ENCODE data around the gene PIR. TPM values are rescaled to one million over a fixed set of nuclear protein-coding genes. Genes with fewer than 3 reads are reported as not detected.

Gene PIR
- total and polyA plus RNA-seq, 4 donors = 11.5 to 26.3 (median 20.2) TPM

DNA sequence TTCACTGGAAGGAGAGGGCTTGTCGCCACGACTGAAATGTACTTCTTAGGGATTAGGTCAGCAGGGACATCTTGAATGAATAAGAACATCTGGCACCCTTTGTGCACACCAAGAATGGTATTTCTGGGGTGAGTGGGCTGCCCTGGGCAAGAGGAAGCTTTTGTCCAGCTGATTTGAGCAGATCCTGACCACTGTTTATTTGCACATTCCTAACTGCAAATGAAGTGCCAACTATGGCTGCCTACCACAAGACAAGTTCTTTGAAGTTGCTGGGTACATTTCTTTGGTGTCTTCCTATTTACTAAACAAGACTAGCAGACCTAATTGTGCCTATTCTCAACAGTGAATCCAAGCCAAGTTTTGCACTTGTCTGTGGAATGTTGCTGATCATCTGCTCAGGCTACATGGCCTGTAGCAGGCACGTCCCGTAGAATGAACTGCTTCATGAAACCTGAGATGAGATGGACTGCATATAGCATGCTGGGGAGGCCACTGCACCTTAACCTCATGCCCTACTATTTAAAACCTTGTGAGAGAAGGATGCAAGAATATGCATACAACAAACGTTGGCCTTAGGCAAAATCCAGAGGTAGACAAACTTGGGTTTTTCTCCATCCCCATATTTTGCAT lies 45.0 kb downstream of the PIR start:
- no peak for DNase-seq

DNA sequence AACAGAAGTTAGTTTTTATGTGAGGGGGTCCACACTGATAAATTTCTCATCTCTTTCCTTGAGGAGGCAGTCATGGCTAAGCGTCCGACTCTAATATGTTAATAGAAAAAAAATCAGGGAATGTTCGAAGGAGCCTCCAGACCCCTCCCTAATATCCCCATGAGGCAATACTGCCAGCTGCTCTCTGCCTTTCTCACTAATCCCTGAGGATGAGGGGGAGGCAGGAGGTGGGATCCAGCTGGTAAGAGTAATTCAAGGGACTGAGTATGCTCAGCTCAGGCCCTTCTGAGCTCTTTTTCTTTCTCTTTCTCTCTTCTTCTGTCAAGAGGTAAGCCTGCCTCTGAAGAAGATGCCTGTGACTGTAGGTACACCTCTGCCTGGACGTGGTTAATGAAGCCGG lies 51.7 kb downstream of the PIR start:
- WGBS, 2 donors = 61 to 71% methylated on average over 5 of the region's 5 CpGs
- no peak for DNase-seq
- H3K4me1 ChIP-seq (ENCODE audit: control insufficient read depth in 1 of 2, insufficient read depth in 2 of 2, low read length in 2 of 2) = no peaks in the 10 kb centered on the region
- no peak for ATAC-seq (ENCODE audit: low FRiP score)
- no peaks in the 10 kb centered on the region for H3K9me3 ChIP-seq (ENCODE audit: control insufficient read depth, low read length)
- H3K27ac ChIP-seq (ENCODE audit: low read depth in 1 of 2, low read length in 2 of 2) = no peak overlapping the region
- H3K27me3 ChIP-seq (ENCODE audit: control insufficient read depth in 1 of 2, insufficient read depth in 2 of 2, low read length in 1 of 2) = no peaks in the 10 kb centered on the region
- no peak overlapping the region for H3K4me3 ChIP-seq (ENCODE audit: low read length in 2 of 2)
- intact Hi-C loops (cut with DNase I) = no loop called here
- H3K36me3 ChIP-seq (ENCODE audit: control insufficient read depth in 1 of 2, insufficient read depth in 2 of 2, low read length in 1 of 2) = no peaks in the 10 kb centered on the region

More for the DNA sequence above, 45.0 kb downstream of the PIR start:
- Histone ChIP-seq H3K36me3 (ENCODE audit: control insufficient read depth in 1 of 2, insufficient read depth in 2 of 2, low read length in 1 of 2) (no peaks in the 10 kb centered on the region), H3K4me3 (ENCODE audit: low read length in 2 of 2) (no peak overlapping the region), H3K9me3 (ENCODE audit: control insufficient read depth, low read length) (no peaks in the 10 kb centered on the region), H3K4me1 (ENCODE audit: control insufficient read depth in 1 of 2, insufficient read depth in 2 of 2, low read length in 2 of 2) (no peaks in the 10 kb centered on the region), H3K27ac (ENCODE audit: low read depth in 1 of 2, low read length in 2 of 2) (no peak overlapping the region), H3K27me3 (ENCODE audit: control insufficient read depth in 1 of 2, insufficient read depth in 2 of 2, low read length in 1 of 2) (no peaks in the 10 kb centered on the region)
- WGBS, 2 donors = 51 to 70% methylated on average over 5 of the region's 5 CpGs
- no peak for ATAC-seq (ENCODE audit: low FRiP score)
- intact Hi-C loops (cut with DNase I) = no loop called here

DNA sequence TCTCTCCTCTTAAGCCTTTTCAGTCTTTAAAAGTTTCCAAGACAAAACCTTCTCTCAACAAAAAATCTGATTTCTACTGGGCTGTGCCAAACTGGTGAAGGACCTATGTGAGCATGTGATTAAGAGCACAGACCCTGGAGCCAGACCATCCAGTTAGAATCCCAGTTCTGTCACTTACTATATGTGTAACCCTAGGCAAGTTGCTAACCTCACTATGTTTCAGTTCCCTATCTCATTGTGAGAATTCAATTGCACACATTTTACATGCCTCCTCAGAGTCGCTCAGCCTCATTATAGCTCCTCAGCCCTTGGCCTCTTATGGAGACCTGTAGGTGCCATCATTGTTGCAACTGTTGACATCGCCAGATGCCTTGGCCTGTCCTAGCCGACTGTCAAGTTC lies 54.8 kb downstream of the PIR start:
- H3K27me3 ChIP-seq (ENCODE audit: control insufficient read depth in 1 of 2, insufficient read depth in 2 of 2, low read length in 1 of 2) = no peaks in the 10 kb centered on the region
- DNase-seq (no peak), ATAC-seq (ENCODE audit: low FRiP score) (no peak)
- WGBS, 2 donors = 77 to 93% methylated on average over 3 of the region's 3 CpGs
- intact Hi-C loops (cut with DNase I) = no loop called here
- H3K36me3 ChIP-seq (ENCODE audit: control insufficient read depth in 1 of 2, insufficient read depth in 2 of 2, low read length in 1 of 2) = no peaks in the 10 kb centered on the region
- H3K27ac ChIP-seq (ENCODE audit: low read depth in 1 of 2, low read length in 2 of 2) = no peak overlapping the region
- H3K9me3 ChIP-seq (ENCODE audit: control insufficient read depth, low read length) = no peaks in the 10 kb centered on the region
- no peaks in the 10 kb centered on the region for H3K4me1 ChIP-seq (ENCODE audit: control insufficient read depth in 1 of 2, insufficient read depth in 2 of 2, low read length in 2 of 2)
- no peak overlapping the region for H3K4me3 ChIP-seq (ENCODE audit: low read length in 2 of 2)

DNA sequence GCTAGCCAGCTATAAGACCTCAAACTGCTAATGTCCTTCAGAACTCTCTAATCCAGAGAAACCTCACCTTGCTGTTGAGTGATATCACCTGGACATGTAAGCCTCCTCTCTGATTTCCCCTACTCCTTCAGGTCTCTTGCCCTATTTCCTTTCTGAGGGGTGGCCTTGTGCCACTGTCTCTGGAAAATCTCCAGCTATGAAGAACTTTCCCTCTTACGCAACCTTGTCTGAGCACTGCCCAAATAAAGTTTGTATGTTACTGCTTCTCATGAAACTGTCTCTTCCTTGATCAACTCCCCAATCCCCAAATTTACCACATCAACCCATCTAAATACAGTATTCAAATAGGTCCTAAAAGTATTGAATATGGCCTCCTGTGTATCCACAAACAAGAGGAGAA lies 55.4 kb downstream of the PIR start:
- Histone ChIP-seq H3K4me3 (ENCODE audit: low read length in 2 of 2) (no peak overlapping the region), H3K36me3 (ENCODE audit: control insufficient read depth in 1 of 2, insufficient read depth in 2 of 2, low read length in 1 of 2) (no peaks in the 10 kb centered on the region), H3K4me1 (ENCODE audit: control insufficient read depth in 1 of 2, insufficient read depth in 2 of 2, low read length in 2 of 2) (no peaks in the 10 kb centered on the region), H3K27me3 (ENCODE audit: control insufficient read depth in 1 of 2, insufficient read depth in 2 of 2, low read length in 1 of 2) (no peaks in the 10 kb centered on the region), H3K27ac (ENCODE audit: low read depth in 1 of 2, low read length in 2 of 2) (no peak overlapping the region), H3K9me3 (ENCODE audit: control insufficient read depth, low read length) (no peaks in the 10 kb centered on the region)
- intact Hi-C loops (cut with DNase I) = no loop called here
- 87 to 96% methylated on average over 1 of the region's 1 CpG for WGBS, 2 donors
- ATAC-seq (ENCODE audit: low FRiP score) (no peak), DNase-seq (no peak)

DNA sequence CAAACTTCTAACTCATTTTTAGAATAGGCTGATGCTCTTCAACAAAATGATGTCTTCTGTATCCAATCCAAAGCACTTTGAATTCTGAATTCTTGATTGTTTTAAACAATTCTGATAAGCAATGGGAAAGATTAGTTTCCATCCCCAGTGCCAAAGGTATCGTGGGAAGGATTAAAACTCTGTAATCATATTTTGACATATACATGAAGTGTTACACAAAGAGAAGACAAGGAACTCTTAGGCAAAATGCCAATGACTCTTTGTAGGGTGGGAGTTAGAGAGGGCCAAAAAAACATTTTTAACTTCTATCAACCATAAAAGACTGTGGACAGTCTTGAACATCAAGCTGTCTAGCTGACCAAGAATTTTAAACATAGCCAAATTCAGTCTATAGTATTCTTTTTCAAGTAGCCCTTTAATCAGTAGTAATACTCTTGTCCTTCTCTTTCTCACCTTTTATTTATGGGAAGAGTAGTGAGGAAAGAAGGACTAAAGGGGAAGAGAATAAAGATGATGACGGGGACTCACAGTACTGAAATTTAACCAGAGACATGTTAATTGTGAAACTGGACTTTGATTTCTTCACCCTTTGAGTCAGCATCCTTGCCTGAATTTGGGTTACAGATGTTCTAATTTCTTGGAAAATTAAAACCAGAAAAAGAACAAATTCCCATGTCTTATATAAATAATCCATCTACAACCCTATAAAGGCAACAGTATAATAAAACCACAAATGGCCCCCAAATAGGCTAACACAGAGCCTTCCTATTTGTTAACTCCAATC lies 57.1 kb downstream of the PIR start:
- ATAC-seq (ENCODE audit: low FRiP score) = no peak
- no peak for DNase-seq
- H3K27ac ChIP-seq (ENCODE audit: low read depth in 1 of 2, low read length in 2 of 2) = no peak overlapping the region
- no peaks in the 10 kb centered on the region for H3K36me3 ChIP-seq (ENCODE audit: control insufficient read depth in 1 of 2, insufficient read depth in 2 of 2, low read length in 1 of 2)
- WGBS, 2 donors = 60 to 69% methylated on average over 2 of the region's 2 CpGs
- H3K27me3 ChIP-seq (ENCODE audit: control insufficient read depth in 1 of 2, insufficient read depth in 2 of 2, low read length in 1 of 2) = no peaks in the 10 kb centered on the region
- H3K4me1 ChIP-seq (ENCODE audit: control insufficient read depth in 1 of 2, insufficient read depth in 2 of 2, low read length in 2 of 2) = no peaks in the 10 kb centered on the region
- H3K9me3 ChIP-seq (ENCODE audit: control insufficient read depth, low read length) = no peaks in the 10 kb centered on the region
- no peak overlapping the region for H3K4me3 ChIP-seq (ENCODE audit: low read length in 2 of 2)
- intact Hi-C loops (cut with DNase I) = no loop called here

DNA sequence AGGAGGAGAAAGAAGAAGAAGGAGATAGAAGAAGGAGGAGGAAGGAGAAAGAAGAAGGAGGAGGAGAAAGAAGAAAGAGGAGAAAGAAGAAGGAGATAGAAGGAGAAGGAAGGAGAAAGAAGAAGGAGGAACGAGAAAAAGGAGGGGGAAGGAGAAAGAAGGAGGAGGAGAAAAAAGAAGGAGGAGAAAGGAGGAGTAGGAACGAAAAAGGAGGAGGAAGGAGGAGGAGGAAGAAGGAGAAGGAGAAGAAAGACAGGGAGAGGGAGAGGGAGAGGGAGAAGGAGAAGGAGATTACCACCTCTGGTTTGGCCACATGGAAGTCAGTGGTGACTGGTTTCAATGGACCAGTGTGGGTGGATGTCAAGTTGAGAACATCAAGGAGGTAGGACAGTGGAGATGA lies 58.9 kb downstream of the PIR start:
- Histone ChIP-seq H3K4me3 (ENCODE audit: low read length in 2 of 2) (no peak overlapping the region), H3K27me3 (ENCODE audit: control insufficient read depth in 1 of 2, insufficient read depth in 2 of 2, low read length in 1 of 2) (no peaks in the 10 kb centered on the region), H3K4me1 (ENCODE audit: control insufficient read depth in 1 of 2, insufficient read depth in 2 of 2, low read length in 2 of 2) (no peaks in the 10 kb centered on the region), H3K36me3 (ENCODE audit: control insufficient read depth in 1 of 2, insufficient read depth in 2 of 2, low read length in 1 of 2) (no peaks in the 10 kb centered on the region), H3K9me3 (ENCODE audit: control insufficient read depth, low read length) (no peaks in the 10 kb centered on the region), H3K27ac (ENCODE audit: low read depth in 1 of 2, low read length in 2 of 2) (no peak overlapping the region)
- intact Hi-C loops (cut with DNase I) = no loop called here
- DNase-seq (no peak), ATAC-seq (ENCODE audit: low FRiP score) (no peak)
- WGBS, 2 donors = 51 to 83% methylated on average over 2 of the region's 2 CpGs

DNA sequence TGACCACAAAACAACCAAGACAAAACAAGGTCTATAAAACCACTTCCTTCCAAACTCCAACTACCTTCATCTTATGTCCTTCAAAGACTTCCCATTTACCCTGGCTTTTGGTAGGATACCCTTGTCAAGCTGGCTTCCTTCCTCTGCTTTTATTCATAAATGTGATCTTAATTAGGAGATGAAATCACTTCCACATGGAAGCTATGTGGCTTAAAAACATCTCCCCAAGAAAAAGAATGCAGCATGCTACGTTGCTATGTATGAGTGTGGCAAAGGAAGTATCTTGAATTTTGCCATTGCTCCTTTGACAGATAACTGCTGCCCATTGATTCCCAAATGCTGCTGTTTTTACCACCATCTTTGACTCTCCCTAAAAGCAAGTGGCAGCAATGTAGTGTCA lies 62.5 kb downstream of the PIR start:
- ATAC-seq (ENCODE audit: low FRiP score) = no peak
- Histone ChIP-seq H3K4me1 (ENCODE audit: control insufficient read depth in 1 of 2, insufficient read depth in 2 of 2, low read length in 2 of 2) (no peaks in the 10 kb centered on the region), H3K36me3 (ENCODE audit: control insufficient read depth in 1 of 2, insufficient read depth in 2 of 2, low read length in 1 of 2) (no peaks in the 10 kb centered on the region), H3K27ac (ENCODE audit: low read depth in 1 of 2, low read length in 2 of 2) (no peak overlapping the region), H3K27me3 (ENCODE audit: control insufficient read depth in 1 of 2, insufficient read depth in 2 of 2, low read length in 1 of 2) (no peaks in the 10 kb centered on the region), H3K4me3 (ENCODE audit: low read length in 2 of 2) (no peak overlapping the region), H3K9me3 (ENCODE audit: control insufficient read depth, low read length) (no peaks in the 10 kb centered on the region)
- intact Hi-C loops (cut with DNase I) = no loop called here
- WGBS, 2 donors = 41 to 66% methylated on average over 1 of the region's 1 CpG
- DNase-seq = no peak

DNA sequence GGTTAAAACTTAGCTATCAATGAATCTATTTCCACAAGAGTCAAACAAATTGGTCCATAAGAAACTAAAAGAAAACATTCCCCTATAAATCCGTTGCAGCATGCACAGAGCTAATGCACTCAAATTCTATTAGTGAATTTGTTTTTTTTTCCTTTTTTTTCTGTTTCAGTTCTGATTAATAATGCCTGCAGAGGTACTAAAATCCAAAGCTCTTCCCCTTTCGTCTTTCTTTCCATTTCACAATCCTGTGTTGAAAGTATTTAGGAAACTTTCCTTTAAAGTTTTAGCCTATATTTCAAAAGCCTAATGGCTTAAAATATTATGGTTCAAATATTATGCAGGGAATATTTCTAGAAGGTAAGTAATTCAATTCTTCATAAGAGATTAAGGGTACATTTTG lies 63.1 kb downstream of the PIR start:
- Histone ChIP-seq H3K4me3 (ENCODE audit: low read length in 2 of 2) (no peak overlapping the region), H3K36me3 (ENCODE audit: control insufficient read depth in 1 of 2, insufficient read depth in 2 of 2, low read length in 1 of 2) (no peaks in the 10 kb centered on the region), H3K27ac (ENCODE audit: low read depth in 1 of 2, low read length in 2 of 2) (no peak overlapping the region), H3K4me1 (ENCODE audit: control insufficient read depth in 1 of 2, insufficient read depth in 2 of 2, low read length in 2 of 2) (no peaks in the 10 kb centered on the region), H3K27me3 (ENCODE audit: control insufficient read depth in 1 of 2, insufficient read depth in 2 of 2, low read length in 1 of 2) (no peaks in the 10 kb centered on the region), H3K9me3 (ENCODE audit: control insufficient read depth, low read length) (no peaks in the 10 kb centered on the region)
- ATAC-seq (ENCODE audit: low FRiP score) (no peak), DNase-seq (no peak)
- intact Hi-C loops (cut with DNase I) = no loop called here
- 70 to 90% methylated on average over 2 of the region's 2 CpGs for WGBS, 2 donors

DNA sequence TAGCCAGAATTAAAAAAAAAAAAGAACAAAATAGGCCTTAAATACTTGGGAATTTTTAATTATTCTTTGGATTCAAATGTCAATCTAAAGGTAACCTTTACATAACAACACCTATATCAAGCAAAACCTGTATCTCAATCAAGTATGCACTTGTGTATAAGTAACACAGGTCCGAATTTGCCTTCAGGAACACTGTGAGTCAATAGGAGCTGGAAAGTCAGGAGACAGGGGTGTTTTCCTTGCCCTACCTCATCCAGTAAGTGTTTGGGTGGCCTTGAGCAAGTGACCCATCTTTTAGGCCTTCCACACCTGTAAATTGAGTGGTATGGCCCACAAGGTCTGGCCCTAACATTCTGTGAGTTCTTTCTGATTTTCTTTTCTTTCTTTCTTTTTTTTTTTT lies 68.1 kb downstream of the PIR start:
- H3K27ac ChIP-seq (ENCODE audit: low read depth in 1 of 2, low read length in 2 of 2) = no peak overlapping the region
- WGBS, 2 donors = 80 to 91% methylated on average over 1 of the region's 1 CpG
- no peaks in the 10 kb centered on the region for H3K36me3 ChIP-seq (ENCODE audit: control insufficient read depth in 1 of 2, insufficient read depth in 2 of 2, low read length in 1 of 2)
- H3K9me3 ChIP-seq (ENCODE audit: control insufficient read depth, low read length) = no peaks in the 10 kb centered on the region
- intact Hi-C loops (cut with DNase I) = no loop called here
- ATAC-seq (ENCODE audit: low FRiP score) (no peak), DNase-seq (no peak)
- H3K27me3 ChIP-seq (ENCODE audit: control insufficient read depth in 1 of 2, insufficient read depth in 2 of 2, low read length in 1 of 2) = no peaks in the 10 kb centered on the region
- H3K4me1 ChIP-seq (ENCODE audit: control insufficient read depth in 1 of 2, insufficient read depth in 2 of 2, low read length in 2 of 2) = no peaks in the 10 kb centered on the region
- H3K4me3 ChIP-seq (ENCODE audit: low read length in 2 of 2) = no peak overlapping the region

Measured in aorta (tissue), 5 donors.